GM18526 (cell line): Measurements from ENCODE around the gene CERK.

Experiments used
- POLR2A ChIP-seq: IDR thresholded peaks from 3 replicates; pipeline ENCODE4 v1.6.1; 2011; ENCODE audit not compliant: insufficient read length; ENCODE audit errors: extremely low read depth

Gene CERK

GRCh38 chr22:46706060-46706459, 32.0 kb downstream of the CERK start:
- TF ChIP-seq POLR2A = no peak

GRCh38 chr22:46703996-46704370, 34.1 kb downstream of the CERK start:
- TF ChIP-seq POLR2A = no peak

- TF ChIP-seq POLR2A = no peak
These were observed 34.7 kb downstream of the CERK start for GRCh38 chr22:46703171-46703995.

- TF ChIP-seq POLR2A = no peak
These were observed 36.8 kb downstream of the CERK start for GRCh38 chr22:46701262-46701661.

- no peak for TF ChIP-seq POLR2A
These were observed 39.0 kb downstream of the CERK start for GRCh38 chr22:46699091-46699490.

GRCh38 chr22:46697811-46698515, 40.1 kb downstream of the CERK start:
- TF ChIP-seq POLR2A = no peak

GRCh38 chr22:46696614-46697013, 41.4 kb downstream of the CERK start:
- TF ChIP-seq POLR2A = no peak

- no peak for TF ChIP-seq POLR2A
These were observed 41.9 kb downstream of the CERK start for GRCh38 chr22:46696229-46696518.

GRCh38 chr22:46695346-46696228, 42.5 kb downstream of the CERK start:
- no peak for TF ChIP-seq POLR2A

- TF ChIP-seq POLR2A = no peak
These were observed 43.5 kb downstream of the CERK start for GRCh38 chr22:46694416-46695170.

GRCh38 chr22:46693634-46694415, 44.2 kb downstream of the CERK start:
- TF ChIP-seq POLR2A = no peak

GRCh38 chr22:46691571-46691970, 46.5 kb downstream of the CERK start:
- no peak for TF ChIP-seq POLR2A

GRCh38 chr22:46690146-46690545, 47.9 kb downstream of the CERK start:
- no peak for TF ChIP-seq POLR2A

- TF ChIP-seq POLR2A = no peak
These were observed 49.1 kb downstream of the CERK start for GRCh38 chr22:46688949-46689348.
